OCI-LY7 (cell line): ENCODE results near the gene MMP24OS.

Experiments used
- EZH2phosphoT487 ChIP-seq: fragments of 200-600 bp; sonication (generic); IDR thresholded peaks from 2 replicates; pipeline ENCODE4 v1.6.1; 2018; ENCODE audit warnings: low read depth, borderline replicate concordance, mild to moderate bottlenecking, mixed run types, antibody characterized with exemption, low read length, moderate library complexity, mixed read lengths
- TF ChIP-seq, protein P1 (sequence below): fragments of 200-600 bp; sonication (generic); conservative IDR thresholded peaks from 2 replicates; pipeline ENCODE4 v1.5.1; 2014; ENCODE audit warnings: mild to moderate bottlenecking, antibody characterized with exemption, low read length, moderate library complexity, mixed read lengths

- TF ChIP-seq, protein P1, sequence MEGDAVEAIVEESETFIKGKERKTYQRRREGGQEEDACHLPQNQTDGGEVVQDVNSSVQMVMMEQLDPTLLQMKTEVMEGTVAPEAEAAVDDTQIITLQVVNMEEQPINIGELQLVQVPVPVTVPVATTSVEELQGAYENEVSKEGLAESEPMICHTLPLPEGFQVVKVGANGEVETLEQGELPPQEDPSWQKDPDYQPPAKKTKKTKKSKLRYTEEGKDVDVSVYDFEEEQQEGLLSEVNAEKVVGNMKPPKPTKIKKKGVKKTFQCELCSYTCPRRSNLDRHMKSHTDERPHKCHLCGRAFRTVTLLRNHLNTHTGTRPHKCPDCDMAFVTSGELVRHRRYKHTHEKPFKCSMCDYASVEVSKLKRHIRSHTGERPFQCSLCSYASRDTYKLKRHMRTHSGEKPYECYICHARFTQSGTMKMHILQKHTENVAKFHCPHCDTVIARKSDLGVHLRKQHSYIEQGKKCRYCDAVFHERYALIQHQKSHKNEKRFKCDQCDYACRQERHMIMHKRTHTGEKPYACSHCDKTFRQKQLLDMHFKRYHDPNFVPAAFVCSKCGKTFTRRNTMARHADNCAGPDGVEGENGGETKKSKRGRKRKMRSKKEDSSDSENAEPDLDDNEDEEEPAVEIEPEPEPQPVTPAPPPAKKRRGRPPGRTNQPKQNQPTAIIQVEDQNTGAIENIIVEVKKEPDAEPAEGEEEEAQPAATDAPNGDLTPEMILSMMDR: no peak
- TF ChIP-seq EZH2phosphoT487: no peak
These were observed 4.3 kb downstream of the MMP24OS start for GRCh38 chr20:35273449-35274171.
